Stimulated activated CD8-positive, alpha-beta memory T cell treated with anti-CD3 and anti-CD28 coated beads, Interleukin-4, amount 100 ng/mL, for 1 hour (primary cell): ENCODE measurements around the gene DDX20.
"Not testable (repeated sequence)": the region's sequence is repeated elsewhere in the genome, so short reads cannot be mapped to it uniquely, and the experiment has no call there.

Experiments
- DNase-seq, 2 donors: peaks; one replicate each; pipeline ENCODE4 v3.0.0-alpha.2; 2020; ENCODE audit warnings: low read depth in 2 of 2, low spot score in 1 of 2

DDX20 gene

DNA sequence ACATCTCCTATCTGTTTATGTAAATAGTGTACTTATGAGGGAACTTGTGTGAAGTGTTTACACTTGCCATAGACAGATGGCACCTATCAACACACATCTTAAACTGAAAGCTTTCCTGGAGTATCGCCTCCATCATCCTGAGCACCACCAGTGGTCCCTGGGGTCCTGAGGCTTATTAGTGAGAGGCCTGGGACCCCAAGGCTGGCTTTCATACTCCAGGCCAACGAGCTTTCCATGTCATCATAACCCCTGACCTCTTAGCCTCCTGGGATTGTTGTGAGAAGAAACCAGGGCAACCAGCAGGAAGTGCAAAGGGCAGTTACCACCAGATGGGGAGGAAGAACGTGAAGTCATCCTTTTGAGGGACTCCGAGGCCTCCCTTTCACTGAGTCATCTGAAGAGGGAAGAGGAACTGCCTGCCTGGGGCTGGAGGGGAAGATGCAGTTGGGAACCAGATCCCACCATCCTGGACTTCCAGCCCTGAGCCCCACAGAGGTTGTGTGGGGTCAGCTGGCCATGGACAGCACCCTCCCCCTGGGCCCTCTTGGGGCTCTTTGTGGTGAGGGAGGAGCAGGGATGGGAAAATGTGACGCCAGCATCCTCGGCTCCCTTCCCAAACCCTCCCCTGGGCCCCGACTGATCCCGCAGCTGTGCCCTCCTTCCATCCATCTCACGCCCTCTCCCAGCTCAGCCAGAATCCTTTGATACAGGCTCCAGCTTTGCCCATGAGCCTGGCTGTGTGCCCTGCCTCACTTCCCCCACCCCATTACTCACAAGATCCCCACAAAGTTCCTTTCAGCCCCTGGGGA is 22.3 kb upstream of the DDX20 start:
- no peak for DNase-seq

- no peak for DNase-seq
Observed at GRCh38 chr1:111733992-111734341, 21.7 kb upstream of the DDX20 start.

DNA sequence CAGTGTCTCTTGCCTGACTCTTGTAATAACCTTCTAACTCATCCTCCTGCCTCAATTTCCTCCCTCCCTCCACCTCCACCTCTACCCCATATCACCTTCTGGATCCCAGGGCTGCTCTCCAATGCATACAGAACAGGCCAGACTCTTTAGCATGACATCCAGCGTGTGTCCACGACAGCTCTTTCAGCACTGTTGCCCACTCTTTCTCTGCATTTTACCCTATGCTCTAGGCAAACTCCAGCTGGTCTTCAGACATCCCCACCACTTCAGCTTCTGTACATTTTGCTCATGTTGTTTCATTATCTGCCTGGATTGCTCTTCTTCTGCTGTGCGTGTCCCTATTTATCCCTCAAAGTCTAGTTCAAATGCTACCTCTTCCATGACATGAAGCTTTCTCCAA is 21.3 kb upstream of the DDX20 start:
- DNase-seq: no peak

DNA sequence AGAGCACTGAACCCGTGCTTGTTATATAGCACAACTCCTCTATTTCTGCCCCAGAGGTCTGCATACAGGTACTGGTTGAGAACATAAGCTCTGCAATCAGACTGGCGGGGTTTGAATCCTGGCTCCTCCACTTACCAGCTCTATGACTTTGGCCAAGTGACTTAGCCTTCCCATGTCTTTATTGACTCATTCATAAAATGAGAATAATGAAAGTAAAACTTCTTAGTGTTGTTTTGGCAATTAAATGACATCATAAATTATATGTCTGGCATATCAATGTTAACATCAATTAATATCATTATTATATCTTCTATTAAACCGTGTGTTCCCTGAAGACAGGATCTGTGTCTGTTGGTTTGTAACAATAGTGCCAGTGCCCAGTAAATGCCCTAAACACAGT is 20.8 kb upstream of the DDX20 start:
- no peak for DNase-seq

DNA sequence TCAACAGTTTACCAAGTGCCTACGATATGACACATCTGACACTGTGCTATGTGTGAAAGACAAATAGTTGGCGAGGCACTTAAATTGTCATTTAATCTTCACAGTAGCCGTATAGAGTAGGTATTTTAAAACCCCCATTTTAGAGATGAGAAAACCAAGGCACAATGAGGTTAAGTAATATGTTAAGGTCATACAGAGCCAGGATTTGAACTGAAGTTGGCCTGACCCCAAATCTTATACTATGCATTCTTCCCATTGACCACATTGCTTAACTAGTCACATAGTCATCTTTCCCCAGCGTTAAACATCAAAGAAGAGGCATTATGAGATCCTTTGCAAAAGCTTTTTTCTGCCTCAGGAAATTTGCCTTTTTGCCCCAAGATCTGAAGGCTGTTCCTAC is 20.4 kb upstream of the DDX20 start:
- no peak for DNase-seq

DNA sequence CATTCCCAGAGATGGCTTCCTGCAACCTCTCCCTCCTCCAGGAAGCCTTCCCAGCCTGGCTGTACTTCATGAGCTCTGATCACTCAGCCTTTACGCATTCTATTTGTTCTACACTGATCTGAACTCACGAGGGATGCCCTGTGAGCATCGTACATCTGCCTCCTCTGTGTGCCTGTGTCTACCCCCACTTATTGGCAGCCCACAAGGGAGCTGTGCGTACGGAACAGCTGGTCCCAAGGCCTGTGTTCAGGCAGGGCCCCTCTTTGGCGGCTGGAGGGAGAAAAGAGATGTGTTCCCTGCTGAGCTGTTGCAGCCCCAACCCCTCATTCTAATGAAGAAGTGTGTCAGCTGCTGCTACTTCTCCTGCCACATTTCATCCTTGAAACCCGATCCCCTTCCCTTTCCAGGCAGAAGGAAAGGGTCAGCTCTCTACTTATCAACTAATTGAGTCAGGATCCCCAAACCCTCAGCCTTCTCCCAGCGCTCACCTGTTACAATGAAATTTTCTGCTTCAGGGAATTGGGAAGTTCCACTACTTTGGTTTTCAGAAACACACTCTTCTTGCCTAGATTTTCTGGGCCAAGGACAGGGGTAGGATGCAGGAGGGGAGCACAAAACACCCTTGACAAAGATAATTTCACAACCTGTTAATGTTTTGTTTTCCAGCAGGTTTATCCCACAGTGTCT is 19.7 kb upstream of the DDX20 start:
- no peak for DNase-seq

GRCh38 chr1:111736548-111737215 is 19.0 kb upstream of the DDX20 start:
- no peak for DNase-seq

GRCh38 chr1:111737216-111738132 is 18.2 kb upstream of the DDX20 start:
- no peak for DNase-seq

DNA sequence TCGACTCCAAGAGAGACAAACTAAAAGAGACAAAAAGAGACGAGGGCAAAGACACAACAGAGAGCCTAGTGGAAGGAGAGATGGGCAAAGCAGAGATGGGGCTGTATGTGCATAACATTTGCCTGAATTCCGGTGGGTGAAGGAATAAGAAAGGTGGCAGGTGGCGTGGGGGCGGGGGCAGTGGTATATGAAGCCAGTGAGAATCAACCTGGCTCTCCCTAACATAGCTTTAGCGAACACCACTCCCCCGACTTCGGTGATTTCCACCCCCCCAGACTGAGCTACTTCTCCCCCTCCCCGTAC is 17.6 kb upstream of the DDX20 start:
- DNase-seq: no peak

DNA sequence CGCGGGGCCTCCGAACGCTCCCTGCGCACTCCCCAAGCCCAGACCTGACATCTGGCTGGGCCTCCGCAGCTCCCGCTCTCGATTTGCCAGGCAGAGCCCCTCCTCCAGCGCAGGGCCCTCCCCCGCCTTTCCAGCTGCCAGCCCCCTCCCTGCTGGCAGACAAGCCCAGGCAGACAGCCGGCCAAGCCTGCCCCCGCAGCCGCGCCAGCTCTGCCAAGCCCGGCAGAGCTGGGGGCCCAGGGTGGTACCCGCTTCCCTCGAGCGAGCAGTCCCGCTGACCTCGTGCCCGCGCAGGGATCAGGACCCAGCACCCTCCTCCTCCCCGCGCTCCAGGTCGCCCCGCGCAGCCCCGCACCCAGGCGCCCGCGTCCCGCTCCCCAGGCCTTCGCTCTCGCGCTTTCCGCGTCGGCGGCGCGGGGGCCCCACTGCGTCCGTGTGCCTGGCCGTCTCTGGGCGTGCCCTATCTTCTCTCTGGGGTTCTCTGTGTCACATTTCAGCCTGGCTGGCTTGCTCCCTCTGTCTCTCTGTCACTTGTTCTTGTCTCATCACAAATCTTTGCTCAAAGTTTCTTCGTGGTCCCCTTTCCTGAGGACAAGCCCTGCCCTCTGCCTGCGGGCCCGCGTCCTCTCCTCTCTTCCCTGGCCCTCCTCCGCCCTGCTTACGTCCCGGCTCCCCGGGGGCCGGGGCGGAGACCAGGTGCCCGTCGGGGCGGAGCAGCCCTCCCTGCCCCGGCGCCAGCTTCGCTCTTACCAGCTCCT is 17.1 kb upstream of the DDX20 start:
- no peak for DNase-seq

- DNase-seq: peak in 1 of 2 donors; percentile 32
Observed at GRCh38 chr1:111739194-111739924, 16.3 kb upstream of the DDX20 start, which contains the start of gene INKA2. TSS of gene INKA2 (minus strand) at chr1:111739395. CDS start at chr1:111739242, 153 bp downstream.

- DNase-seq: no peak
Observed at GRCh38 chr1:111739925-111740765, 15.6 kb upstream of the DDX20 start.

- not testable (repeated sequence) for DNase-seq
Observed at GRCh38 chr1:111742292-111742691, 13.4 kb upstream of the DDX20 start.

GRCh38 chr1:111742938-111743549 is 12.7 kb upstream of the DDX20 start:
- no peak for DNase-seq

DNA sequence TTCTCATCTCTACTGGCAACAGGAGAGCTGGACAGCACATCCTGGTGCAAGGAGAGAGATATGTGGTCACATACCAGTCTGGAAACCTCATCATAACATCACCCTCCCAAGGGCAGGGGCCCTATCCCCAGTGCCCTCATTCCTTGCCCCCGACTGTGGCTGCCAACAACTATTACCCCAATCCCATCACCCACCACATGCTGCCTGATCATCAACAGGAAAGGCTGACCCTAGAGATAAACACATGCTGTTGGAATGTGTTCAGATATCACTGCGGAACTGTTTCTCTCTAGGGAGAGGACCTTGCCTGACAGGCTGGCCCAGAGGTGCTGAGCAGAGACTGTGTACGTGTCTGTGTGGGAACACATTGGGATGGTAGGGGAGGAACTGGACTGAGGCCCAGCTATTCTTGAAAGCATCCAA is 12.0 kb upstream of the DDX20 start:
- no peak for DNase-seq

DNA sequence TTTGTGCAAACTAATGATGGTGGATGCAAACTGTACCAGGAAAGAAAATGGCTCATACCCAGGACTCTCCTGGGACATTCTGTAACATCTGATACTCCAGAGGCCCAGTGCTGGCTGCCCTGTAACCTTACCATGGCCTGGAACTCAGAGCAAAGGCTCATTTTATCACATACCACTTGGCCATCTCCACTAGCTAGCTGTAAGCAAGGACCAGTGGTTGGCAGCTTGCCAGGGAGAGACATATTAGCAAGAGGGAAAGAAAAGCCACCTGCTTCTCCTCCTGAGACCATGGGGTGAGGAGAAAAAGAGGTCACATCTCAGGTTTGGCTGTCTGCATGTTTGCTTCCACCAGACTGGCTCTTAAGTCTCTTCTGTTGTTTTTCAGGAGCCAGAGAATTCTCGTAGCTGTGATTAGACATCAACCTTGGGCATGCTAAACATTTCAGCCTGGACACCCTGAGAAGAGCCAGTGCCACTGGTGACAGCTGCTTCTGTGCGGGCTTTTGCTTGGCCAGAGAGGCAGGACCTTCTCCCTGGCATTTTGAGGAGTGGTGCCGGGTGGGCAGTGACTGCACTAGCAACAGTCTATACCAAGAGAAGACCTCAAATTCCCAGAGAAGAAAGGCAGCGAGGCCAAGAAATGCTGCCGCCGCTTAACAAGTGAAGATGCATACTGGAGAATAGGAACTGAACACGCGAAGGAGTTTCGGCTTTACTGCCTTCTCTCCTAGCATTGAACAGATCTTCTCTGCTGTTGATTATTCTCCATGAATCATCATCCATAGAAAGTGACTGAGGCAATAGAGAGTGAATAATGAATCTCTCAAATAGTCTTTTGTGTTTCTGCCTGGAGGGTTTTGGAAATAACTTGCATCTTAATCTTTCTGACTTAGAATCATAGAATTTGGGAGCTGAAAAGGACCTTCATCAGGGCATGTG is 9.8 kb upstream of the DDX20 start:
- no peak for DNase-seq

DNA sequence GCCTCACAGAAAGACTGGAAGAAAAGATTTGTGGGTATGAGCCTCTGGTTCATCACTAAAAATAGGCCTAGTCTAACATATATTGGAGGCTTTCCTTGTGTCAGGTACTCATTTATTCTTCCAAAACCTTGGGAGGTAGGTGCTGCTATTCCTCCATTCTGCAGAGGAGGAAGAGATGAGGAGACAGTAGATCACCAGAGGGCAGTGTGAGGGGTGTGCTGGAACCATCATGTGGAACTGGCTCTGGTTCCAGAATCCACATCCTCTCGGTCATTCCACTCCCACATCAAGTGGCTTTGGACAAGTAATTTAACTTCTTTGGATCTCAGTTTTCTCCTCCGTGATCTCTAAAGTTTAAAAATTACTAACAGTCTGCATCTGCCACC is 9.1 kb upstream of the DDX20 start:
- DNase-seq: no peak
